CD14-positive monocyte (primary cell): ENCODE measurements around the gene RHOG. TPM values are rescaled to one million over a fixed set of nuclear protein-coding genes. Genes with fewer than 3 reads are reported as not detected.
A peak's percentile ranks its signal among the peaks of the same experiment; 100 is the strongest.

Experiments used
- DNase-seq, 3 donors: peaks; one replicate each; pipeline ENCODE4 v3.0.0-alpha.2; 2011 to 2022
- H2AFZ ChIP-seq: 2 replicates; pipeline ENCODE4 v1.6.0; 2012; ENCODE audit warnings: mild to moderate bottlenecking, low read depth, low read length, inconsistent platforms; ENCODE audit not compliant: insufficient read depth, poor library complexity, severe bottlenecking
- H3K27ac ChIP-seq, 2 donors: 1 replicate in 1 of 2; 2 replicates in 1 of 2; pipeline ENCODE4 v1.5.1; 2012 to 2013; ENCODE audit warnings: low read length in 2 of 2, control low read depth in 1 of 2, inconsistent platforms in 1 of 2, low read depth in 1 of 2, mild to moderate bottlenecking in 1 of 2
- H3K27me3 ChIP-seq, 2 donors: one replicate each; pipeline versions ENCODE4 v1.6.0 to v1.6.1; 2011 to 2013; ENCODE audit warnings: low read length in 2 of 2; ENCODE audit not compliant: control insufficient read depth in 2 of 2, insufficient read depth in 2 of 2
- H3K36me3 ChIP-seq, 2 donors: replicated peaks in 1 of 2; 1 replicate in 1 of 2; 2 replicates in 1 of 2; pipeline versions ENCODE4 v1.5.1 to v1.6.1; 2012 to 2013; ENCODE audit warnings: low read length in 2 of 2, control low read depth in 1 of 2, inconsistent platforms in 1 of 2, mild to moderate bottlenecking in 1 of 2; ENCODE audit not compliant: insufficient read depth in 2 of 2, control insufficient read depth in 1 of 2
- H3K4me1 ChIP-seq, 2 donors: 1 replicate in 1 of 2; 2 replicates in 1 of 2; pipeline versions ENCODE4 v1.5.1 to v1.6.1; 2012 to 2013; ENCODE audit warnings: low read length in 2 of 2, control low read depth in 1 of 2, inconsistent platforms in 1 of 2, mild to moderate bottlenecking in 1 of 2, moderate library complexity in 1 of 2; ENCODE audit not compliant: insufficient read depth in 2 of 2, control insufficient read depth in 1 of 2
- H3K4me2 ChIP-seq: replicated peaks from 2 replicates; pipeline ENCODE3; 2012; ENCODE audit warnings: low read length, moderate library complexity, mild to moderate bottlenecking; ENCODE audit not compliant: poor library complexity, severe bottlenecking; ENCODE audit errors: extremely low read depth
- H3K4me3 ChIP-seq, 3 experiments: fragments of 200-600 bp in 1 of 3; sonication (generic) in 1 of 3; replicated peaks in 1 of 3; 1 replicate in 2 of 3; 2 replicates in 1 of 3; pipeline ENCODE4 v1.5.1; 2011 to 2013; ENCODE audit warnings: low read length in 3 of 3, mild to moderate bottlenecking in 3 of 3, control low read depth in 2 of 3, low read depth in 2 of 3, inconsistent platforms in 1 of 3, moderate library complexity in 1 of 3
- H3K79me2 ChIP-seq: 2 replicates; pipeline ENCODE4 v1.6.0; 2012; ENCODE audit warnings: mild to moderate bottlenecking, control low read depth, inconsistent platforms, low read length, moderate library complexity; ENCODE audit not compliant: insufficient read depth
- H3K9ac ChIP-seq: 2 replicates; pipeline ENCODE4 v1.6.0; 2017; ENCODE audit warnings: low read length, mild to moderate bottlenecking; ENCODE audit not compliant: insufficient read depth, poor library complexity, severe bottlenecking
- H3K9me3 ChIP-seq, 2 donors: replicated peaks in 1 of 2; 1 replicate in 1 of 2; 2 replicates in 1 of 2; pipeline versions ENCODE4 v1.5.1 to v1.6.1; 2012 to 2013; ENCODE audit warnings: low read length in 2 of 2, control low read depth in 1 of 2; ENCODE audit not compliant: control insufficient read depth in 1 of 2, insufficient read depth in 1 of 2
- H4K20me1 ChIP-seq: 2 replicates; pipeline ENCODE4 v1.6.0; 2012; ENCODE audit warnings: mild to moderate bottlenecking, low read length, control low read depth, moderate library complexity; ENCODE audit not compliant: insufficient read depth
- H3K27ac Mint-ChIP-seq, 7 donors: one replicate each; pipeline ENCODE4 v1.8.0; 2020; ENCODE audit warnings: mild to moderate bottlenecking in 7 of 7, mixed read lengths in 7 of 7, moderate library complexity in 6 of 7, inconsistent platforms in 2 of 7
- H3K27me3 Mint-ChIP-seq, 3 donors: one replicate each; pipeline ENCODE4 v1.8.0; 2021 to 2022; ENCODE audit warnings: low read depth in 3 of 3, mild to moderate bottlenecking in 3 of 3, mixed read lengths in 3 of 3, moderate library complexity in 3 of 3, inconsistent platforms in 1 of 3
- H3K36me3 Mint-ChIP-seq, 2 donors: one replicate each; pipeline ENCODE4 v1.8.0; 2020; ENCODE audit warnings: mixed read lengths in 2 of 2, inconsistent platforms in 1 of 2, mild to moderate bottlenecking in 1 of 2
- H3K4me1 Mint-ChIP-seq: one replicate; pipeline ENCODE4 v1.8.0; 2020; ENCODE audit warnings: mild to moderate bottlenecking, mixed read lengths
- H3K4me3 Mint-ChIP-seq, 2 donors: one replicate each; pipeline ENCODE4 v1.8.0; 2020; ENCODE audit warnings: mild to moderate bottlenecking in 2 of 2, mixed read lengths in 2 of 2, moderate library complexity in 1 of 2
- H3K9me3 Mint-ChIP-seq, 7 donors: one replicate each; pipeline ENCODE4 v1.8.0; 2020 to 2022; ENCODE audit warnings: mixed read lengths in 7 of 7, mild to moderate bottlenecking in 6 of 7, moderate library complexity in 6 of 7, inconsistent platforms in 2 of 7
- CTCF ChIP-seq: fragments of 200-600 bp; IDR thresholded peaks from one replicate; pipeline ENCODE4 v1.8.0; 2022; ENCODE audit warnings: antibody characterized with exemption, mild to moderate bottlenecking
- WGBS: methylation state at CpG from one replicate; pipeline ENCODE4 v1.1.5; 2013; ENCODE audit warnings: missing lambda C conversion rate; ENCODE audit not compliant: insufficient coverage; 5-methylcytosine and 5-hydroxymethylcytosine counted together
- intact Hi-C, 2 donors: fragments of 100-400 bp; cut with micrococcal nuclease; formaldehyde crosslinking; loops; one replicate each; pipeline versions ENCODE4 v1.15.0 to v1.15.1; 2023
- polyA plus RNA-seq, 3 donors: library from polyadenylated mRNA; depleted of rRNA in 1 of 3; unstranded in 2 of 3; stranded (reverse) in 1 of 3; fragments of 300-500 nt in 2 of 3; fragments of >200 nt in 1 of 3; fragmentation: Illumina TruSeq in 2 of 3; gene quantifications; 1 replicate in 2 of 3; 2 replicates in 1 of 3; pipeline ENCODE4 v1.2.3, GENCODE V29; 2012 to 2021

Gene RHOG
- polyA plus RNA-seq, 3 donors, result 315 to 505 (median 458) TPM

- Histone ChIP-seq H2AFZ (no peak overlapping the region), H3K4me2 (peak overlapping the region; percentile 16), H3K9ac (no peak overlapping the region), H3K9me3 (no peaks in the 10 kb centered on the region), H4K20me1 (peaks cover 89% of the 10 kb centered on the region), H3K36me3 (no peaks in the 10 kb centered on the region), H3K27me3 (no peaks in the 10 kb centered on the region), H3K4me3 (no peak overlapping the region), H3K4me1 (peaks cover 62 to 77% of the 10 kb centered on the region in 2 donors), H3K27ac (peak overlapping the region in 1 of 2 donors; percentile 94), H3K79me2 (peaks cover 99% of the 10 kb centered on the region)
- intact Hi-C loops, result no loop called here
- no CpG with 5 or more reads among the region's 2 CpGs for WGBS
- peaks cover 78% of the 10 kb centered on the region for H3K4me1 Mint-ChIP-seq
- DNase-seq, result no peak
- H3K27ac Mint-ChIP-seq, result peak overlapping the region in 3 of 7 donors; percentile 31 to 37 (median 35)
- no peaks in the 10 kb centered on the region for H3K9me3 Mint-ChIP-seq
- H3K27me3 Mint-ChIP-seq, result no peaks in the 10 kb centered on the region
- H3K36me3 Mint-ChIP-seq, result peaks cover 8 to 21% of the 10 kb centered on the region in 2 donors
- H3K4me3 Mint-ChIP-seq, result no peak overlapping the region
- TF ChIP-seq CTCF, result no peak
These were observed 19.6 kb upstream of the RHOG start for GRCh38 chr11:3860375-3860774.

GRCh38 chr11:3859373-3859881, 18.7 kb upstream of the RHOG start:
- Histone ChIP-seq H4K20me1 (peaks cover 79% of the 10 kb centered on the region), H3K27ac (peak overlapping the region in 1 of 2 donors; percentile 94), H3K4me3 (peak overlapping the region in 1 of 3 experiments; percentile 94), H3K9ac (peak overlapping the region; percentile 25), H3K36me3 (no peaks in the 10 kb centered on the region), H3K4me1 (peaks cover 56 to 72% of the 10 kb centered on the region in 2 donors), H3K4me2 (peak overlapping the region; percentile 97), H3K9me3 (no peaks in the 10 kb centered on the region), H3K79me2 (peaks cover 89% of the 10 kb centered on the region), H3K27me3 (no peaks in the 10 kb centered on the region), H2AFZ (no peak overlapping the region)
- Mint-ChIP-seq H3K27ac (peak overlapping the region in 4 of 7 donors; percentile 10 to 83 (median 30)), H3K27me3 (no peaks in the 10 kb centered on the region), H3K9me3 (no peaks in the 10 kb centered on the region), H3K4me3 (peak overlapping the region; percentile 42 to 48), H3K4me1 (peaks cover 72% of the 10 kb centered on the region), H3K36me3 (peaks cover 8 to 21% of the 10 kb centered on the region in 2 donors)
- TF ChIP-seq CTCF, result no peak
- DNase-seq, result no peak
- 71% methylated on average over 4 of the region's 4 CpGs for WGBS
- intact Hi-C loops, result loop anchor here (2.0 to 5.0 kb wide), 4 partner anchors 13 to 103 kb away; no protein-coding TSS in a partner anchor
